WTC11 (cell line): ENCODE results near the gene NAT16.

Experiments used
- CTCF ChIP-seq: fragments of 200-600 bp; IDR thresholded peaks from 2 replicates; pipeline ENCODE4 v1.8.0; 2022; ENCODE audit warnings: antibody characterized with exemption
- SP1 ChIP-seq: sonication (generic); formaldehyde crosslinking; conservative IDR thresholded peaks from 2 replicates; pipeline ENCODE4 v1.8.1; 2022; ENCODE audit warnings: missing genetic modification reagents
- TCF7 ChIP-seq: sonication (generic); formaldehyde crosslinking; IDR thresholded peaks from 2 replicates; pipeline ENCODE4 v1.8.0; 2022; ENCODE audit warnings: mild to moderate bottlenecking, low read depth, missing genetic modification reagents, moderate library complexity

- TF ChIP-seq SP1 (CRISPR knock-in tag) (no peak), CTCF (no peak), TCF7 (no peak)
Observed at GRCh38 chr7:101210143-101210542, 30.1 kb upstream of the NAT16 start.
